HL-60 (cell line): ENCODE results near the gene TENT5A.

Experiments
- CTCF ChIP-seq: IDR thresholded peaks from one replicate; pipeline ENCODE4 v1.5.1; 2011; ENCODE audit warnings: low read length, control low read depth, inconsistent platforms; ENCODE audit not compliant: insufficient read depth
- POLR2AphosphoS5 ChIP-seq: IDR thresholded peaks from 2 replicates; pipeline ENCODE4 v1.6.1; 2012; ENCODE audit warnings: low read depth

GRCh38 chr6:81770381-81770780 is 17.9 kb upstream of the TENT5A start:
- TF ChIP-seq POLR2AphosphoS5 (no peak), CTCF (no peak)
